ENCODE results near the gene PACS1. TPM values are rescaled to one million over a fixed set of nuclear protein-coding genes. Genes with fewer than 3 reads are reported as not detected.

Gene PACS1
- total RNA-seq, 1 donor from 2014 or later: 49.9 TPM

DNA sequence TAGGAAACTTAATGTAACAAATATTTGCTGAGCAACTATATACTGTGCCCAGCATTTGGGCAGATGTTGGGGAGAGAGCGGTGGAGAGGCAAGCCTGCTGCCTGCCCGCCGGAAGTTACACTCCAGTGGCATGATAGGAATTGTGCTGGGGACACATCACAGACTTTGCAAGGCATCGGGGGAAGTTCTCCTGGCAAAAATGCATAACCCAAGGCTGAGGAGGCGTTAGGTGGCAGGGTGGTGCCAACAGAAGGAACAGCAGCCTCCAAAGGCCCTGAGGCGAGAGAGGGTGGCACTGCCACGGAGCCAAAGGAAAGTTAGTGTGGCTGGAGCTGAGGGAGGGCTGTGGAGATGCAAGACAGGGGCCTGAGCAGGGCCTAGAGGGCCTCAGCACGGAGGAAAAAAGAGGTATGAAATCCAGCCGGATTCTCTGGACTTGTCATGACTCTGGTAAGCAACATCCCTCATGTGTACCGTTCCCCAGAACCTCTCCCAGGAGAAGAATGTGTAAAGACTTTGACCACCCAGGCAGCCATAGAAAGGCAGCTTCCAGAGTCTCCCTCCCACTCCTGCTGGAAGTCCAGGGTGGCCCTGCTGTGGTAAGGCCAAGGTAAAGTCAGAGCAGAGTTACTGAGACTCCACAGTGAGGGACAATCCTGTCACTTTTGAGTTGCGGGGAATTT is 122.2 kb downstream of the PACS1 start:
- no peaks in the 10 kb centered on the region for H3K27me3 Mint-ChIP-seq
- no peak for DNase-seq (ENCODE audit: extremely low spot score, unreplicated experiment)
- H3K9me3 Mint-ChIP-seq: no peaks in the 10 kb centered on the region
- peak overlapping the region; percentile 78 for H3K27ac Mint-ChIP-seq
- H3K4me3 Mint-ChIP-seq: no peak overlapping the region
- peaks cover 12% of the 10 kb centered on the region for H3K4me1 Mint-ChIP-seq (ENCODE audit: unreplicated experiment)
- TF ChIP-seq, protein P1, sequence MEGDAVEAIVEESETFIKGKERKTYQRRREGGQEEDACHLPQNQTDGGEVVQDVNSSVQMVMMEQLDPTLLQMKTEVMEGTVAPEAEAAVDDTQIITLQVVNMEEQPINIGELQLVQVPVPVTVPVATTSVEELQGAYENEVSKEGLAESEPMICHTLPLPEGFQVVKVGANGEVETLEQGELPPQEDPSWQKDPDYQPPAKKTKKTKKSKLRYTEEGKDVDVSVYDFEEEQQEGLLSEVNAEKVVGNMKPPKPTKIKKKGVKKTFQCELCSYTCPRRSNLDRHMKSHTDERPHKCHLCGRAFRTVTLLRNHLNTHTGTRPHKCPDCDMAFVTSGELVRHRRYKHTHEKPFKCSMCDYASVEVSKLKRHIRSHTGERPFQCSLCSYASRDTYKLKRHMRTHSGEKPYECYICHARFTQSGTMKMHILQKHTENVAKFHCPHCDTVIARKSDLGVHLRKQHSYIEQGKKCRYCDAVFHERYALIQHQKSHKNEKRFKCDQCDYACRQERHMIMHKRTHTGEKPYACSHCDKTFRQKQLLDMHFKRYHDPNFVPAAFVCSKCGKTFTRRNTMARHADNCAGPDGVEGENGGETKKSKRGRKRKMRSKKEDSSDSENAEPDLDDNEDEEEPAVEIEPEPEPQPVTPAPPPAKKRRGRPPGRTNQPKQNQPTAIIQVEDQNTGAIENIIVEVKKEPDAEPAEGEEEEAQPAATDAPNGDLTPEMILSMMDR (conservative IDR thresholded peaks at IDR 0.05): no peak
- peaks cover 13% of the 10 kb centered on the region for H3K36me3 Mint-ChIP-seq

DNA sequence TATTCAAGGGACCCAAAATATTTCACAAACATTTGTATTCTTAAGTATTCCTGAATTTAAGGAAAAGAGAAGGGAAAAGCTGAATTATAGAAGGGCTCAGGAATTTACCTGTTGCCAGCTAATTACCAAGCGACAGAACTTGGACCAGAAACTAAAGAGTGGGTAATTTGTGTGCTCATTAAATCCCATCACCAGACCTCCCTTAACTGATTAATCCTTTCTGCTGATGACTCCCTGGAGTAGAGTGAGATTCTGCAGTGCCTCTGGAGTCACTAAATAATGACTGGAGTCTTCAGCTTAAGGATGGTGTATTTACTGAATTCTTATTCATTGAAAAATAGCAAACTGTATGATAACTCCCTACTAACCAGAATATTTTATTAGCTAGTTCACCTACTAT is 124.3 kb downstream of the PACS1 start:
- no peak overlapping the region for H3K4me3 Mint-ChIP-seq
- TF ChIP-seq, protein P1 (conservative IDR thresholded peaks at IDR 0.05): no peak
- no peaks in the 10 kb centered on the region for H3K9me3 Mint-ChIP-seq
- H3K27me3 Mint-ChIP-seq: no peaks in the 10 kb centered on the region
- no peak overlapping the region for H3K27ac Mint-ChIP-seq
- peaks cover 10% of the 10 kb centered on the region for H3K36me3 Mint-ChIP-seq
- peaks cover 12% of the 10 kb centered on the region for H3K4me1 Mint-ChIP-seq (ENCODE audit: unreplicated experiment)
- DNase-seq (ENCODE audit: extremely low spot score, unreplicated experiment): no peak

GRCh38 chr11:66195867-66196266 is 125.8 kb downstream of the PACS1 start:
- H3K4me3 Mint-ChIP-seq: no peak overlapping the region
- no peaks in the 10 kb centered on the region for H3K27me3 Mint-ChIP-seq
- H3K36me3 Mint-ChIP-seq: peaks cover 16% of the 10 kb centered on the region
- TF ChIP-seq, protein P1 (conservative IDR thresholded peaks at IDR 0.05): no peak
- H3K27ac Mint-ChIP-seq: peak overlapping the region; percentile 92
- peaks cover 5% of the 10 kb centered on the region for H3K9me3 Mint-ChIP-seq
- no peak for DNase-seq (ENCODE audit: extremely low spot score, unreplicated experiment)
- H3K4me1 Mint-ChIP-seq (ENCODE audit: unreplicated experiment): peaks cover 12% of the 10 kb centered on the region

- no peak for DNase-seq (ENCODE audit: extremely low spot score, unreplicated experiment)
Observed at GRCh38 chr11:66203847-66204246, 133.8 kb downstream of the PACS1 start.

GRCh38 chr11:66204412-66204811 is 134.3 kb downstream of the PACS1 start:
- H3K27me3 Mint-ChIP-seq: no peaks in the 10 kb centered on the region
- H3K4me1 Mint-ChIP-seq (ENCODE audit: unreplicated experiment): no peaks in the 10 kb centered on the region
- no peak for DNase-seq (ENCODE audit: extremely low spot score, unreplicated experiment)
- peaks cover 15% of the 10 kb centered on the region for H3K36me3 Mint-ChIP-seq
- TF ChIP-seq, protein P1 (conservative IDR thresholded peaks at IDR 0.05): no peak
- H3K27ac Mint-ChIP-seq: no peak overlapping the region
- H3K9me3 Mint-ChIP-seq: peaks cover 19% of the 10 kb centered on the region
- H3K4me3 Mint-ChIP-seq: no peak overlapping the region

More at GRCh38 chr11:66203847-66204246, 133.8 kb downstream of the PACS1 start:
- Mint-ChIP-seq H3K4me3 (no peak overlapping the region), H3K9me3 (peaks cover 19% of the 10 kb centered on the region), H3K27me3 (no peaks in the 10 kb centered on the region), H3K27ac (no peak overlapping the region), H3K4me1 (ENCODE audit: unreplicated experiment) (no peaks in the 10 kb centered on the region), H3K36me3 (peaks cover 18% of the 10 kb centered on the region)
- TF ChIP-seq, protein P1 (conservative IDR thresholded peaks at IDR 0.05): no peak
